K562 (cell line): ENCODE measurements around the gene DTNBP1. TPM values are rescaled to one million over a fixed set of nuclear protein-coding genes. Genes with fewer than 3 reads are reported as not detected.

ENCODE experiments used
- CCNT2 ChIP-seq: IDR thresholded peaks from 2 replicates; pipeline ENCODE4 v1.6.1; 2011; ENCODE audit warnings: borderline replicate concordance, low read depth, mild to moderate bottlenecking, moderate library complexity, mixed read lengths, low read length; ENCODE audit not compliant: insufficient read length; ENCODE audit errors: extremely low read depth
- ETV1 ChIP-seq: fragments of 450-650 bp; conservative IDR thresholded peaks from 2 replicates; pipeline ENCODE4 v1.6.1; 2016; ENCODE audit warnings: missing genetic modification characterization, control low read depth, low read depth, missing compliant biosample characterization
- GMEB1 ChIP-seq: fragments of 250-450 bp; sonication (Bioruptor Pico); IDR thresholded peaks from 2 replicates; pipeline ENCODE4 v1.4.0; 2020; ENCODE audit warnings: mild to moderate bottlenecking
- IRF2 ChIP-seq: sonication (generic); formaldehyde crosslinking; IDR thresholded peaks from 2 replicates; pipeline ENCODE4 v1.8.1; 2022; ENCODE audit warnings: mild to moderate bottlenecking, missing genetic modification reagents
- JUND ChIP-seq, 2 experiments: IDR thresholded peaks; 2 replicates in 1 of 2; 3 replicates in 1 of 2; pipeline ENCODE4 v1.6.1; 2011; ENCODE audit warnings: borderline replicate concordance in 2 of 2, low read depth in 2 of 2, low read length in 2 of 2, improper control_type of control experiment in 1 of 2, missing biosample characterization in 1 of 2, missing genetic modification characterization in 1 of 2, missing genetic modification reagents in 1 of 2
- L3MBTL2 ChIP-seq: fragments of 450-650 bp; IDR thresholded peaks from 2 replicates; pipeline ENCODE4 v1.6.1; 2016; ENCODE audit warnings: mild to moderate bottlenecking, moderate library complexity
- MECOM ChIP-seq: fragments of 250-450 bp; sonication (Bioruptor Pico); IDR thresholded peaks from 2 replicates; pipeline ENCODE4 v1.8.0; 2022; ENCODE audit warnings: inconsistent platforms
- NFIC ChIP-seq: fragments of 450-650 bp; IDR thresholded peaks from 2 replicates; pipeline ENCODE4 v1.6.1; 2017; ENCODE audit warnings: mild to moderate bottlenecking, inconsistent platforms
- NR3C1 ChIP-seq: sonication (generic); formaldehyde crosslinking; IDR thresholded peaks from 2 replicates; pipeline ENCODE4 v1.8.1; 2022; ENCODE audit warnings: missing genetic modification reagents
- SFPQ ChIP-seq: fragments of 200-400 bp; formaldehyde crosslinking; IDR thresholded peaks from 2 replicates; pipeline ENCODE4 v1.6.1; 2017; ENCODE audit warnings: mild to moderate bottlenecking, low read depth, low read length, moderate library complexity
- ZC3H11A ChIP-seq: IDR thresholded peaks from 2 replicates; pipeline ENCODE4 v1.6.1; 2012; ENCODE audit warnings: low read depth, low read length, improper control_type of control experiment
- ZNF253 ChIP-seq: fragments of 250-450 bp; sonication (Bioruptor Pico); conservative IDR thresholded peaks from 2 replicates; pipeline ENCODE4 v1.6.1; 2021; ENCODE audit warnings: mild to moderate bottlenecking
- ZNF3 ChIP-seq: fragments of 250-450 bp; sonication (Bioruptor Pico); IDR thresholded peaks from 2 replicates; pipeline ENCODE4 v1.5.0; 2021; ENCODE audit warnings: mild to moderate bottlenecking, moderate library complexity
- ZNF318 ChIP-seq, 2 experiments: fragments of 450-650 bp; IDR thresholded peaks; 2 replicates each; pipeline ENCODE4 v1.6.1; 2016; ENCODE audit warnings: mild to moderate bottlenecking in 2 of 2, borderline replicate concordance in 1 of 2, low read depth in 1 of 2, moderate library complexity in 1 of 2
- ZNF57 ChIP-seq: fragments of 450-650 bp; formaldehyde crosslinking; IDR thresholded peaks from 2 replicates; pipeline ENCODE4 v1.4.0; 2020; ENCODE audit warnings: mild to moderate bottlenecking, moderate library complexity
- ZNF583 ChIP-seq: fragments of 250-450 bp; sonication (Bioruptor Pico); IDR thresholded peaks from 2 replicates; pipeline ENCODE4 v1.4.0; 2020
- ZSCAN32 ChIP-seq: fragments of 450-650 bp; formaldehyde crosslinking; IDR thresholded peaks from 2 replicates; pipeline ENCODE4 v1.4.0; 2020; ENCODE audit warnings: mild to moderate bottlenecking, moderate library complexity
- polyA plus RNA-seq, 8 experiments: library from polyadenylated mRNA; depleted of rRNA in 4 of 8; stranded (reverse) in 5 of 8; unstranded in 3 of 8; fragments of >200 nt; fragmentation: Nextera tagmentation in 2 of 8; fragmentation: Illumina TruSeq in 1 of 8; extraction: Ambion mirVana in 2 of 8; extraction: Trizol in 1 of 8; gene quantifications; 2 replicates each; pipeline versions ENCODE4 v1.2.1 to v1.2.3, GENCODE V29; 2011 to 2014; ENCODE audit warnings: inconsistent platforms in 1 of 8, missing spikeins in 1 of 8
- total RNA-seq, 7 experiments: library from RNA; depleted of rRNA in 6 of 7; stranded (reverse); fragments of >200 nt in 6 of 7; fragmentation: Illumina TruSeq in 2 of 7; extraction: Trizol in 2 of 7; gene quantifications; 2 replicates each; pipeline versions ENCODE4 v1.2.1 to v1.2.3, GENCODE V29; 2011 to 2021; ENCODE audit warnings: low replicate concordance in 1 of 7

Gene DTNBP1
- total and polyA plus RNA-seq, 9 of the 15 experiments (the other 6 are each of a cell fraction or from before 2014, with no cell fraction given) = 16.7 to 54.5 (median 21.4) TPM

GRCh38 chr6:15551798-15552197 lies 111.0 kb downstream of the DTNBP1 start (continued):
- TF ChIP-seq ZSCAN32 (CRISPR knock-in tag) (no peak), ZNF57 (CRISPR knock-in tag) (no peak), ZNF253 (CRISPR knock-in tag) (no peak), ZNF3 (peak; percentile 98), SFPQ (no peak), IRF2 (CRISPR knock-in tag) (no peak), L3MBTL2 (0 out of 2 replicates have a peak, but pooled peaks have one; percentile 14), GMEB1 (CRISPR knock-in tag) (0 out of 2 replicates have a peak, but pooled peaks have one; percentile 28), CCNT2 (no peak), ZNF318 (IDR thresholded peaks at IDR 0.05; ENCODE audit: borderline replicate concordance in 1 of 2, low read depth in 1 of 2) (no peak), ZC3H11A (no peak), NR3C1 (CRISPR knock-in tag) (no peak), JUND (IDR thresholded peaks at IDR 0.05; ENCODE audit: borderline replicate concordance, low read depth, low read length) (no peak), JUND (tag; IDR thresholded peaks at IDR 0.05; ENCODE audit: borderline replicate concordance, low read depth, low read length) (no peak), NFIC (no peak), ZNF583 (CRISPR knock-in tag) (0 out of 2 replicates have a peak, but pooled peaks have one; percentile 70), MECOM (0 out of 2 replicates have a peak, but pooled peaks have one; percentile 17), ETV1 (no peak)
